HTR-8/SVneo (cell line): ENCODE measurements around the gene NFIB.

ENCODE experiments used
- DNase-seq: peaks from one replicate; pipeline ENCODE4 v3.0.0; 2011; ENCODE audit warnings: low spot score, mixed read lengths; ENCODE audit not compliant: insufficient read length
- FAIRE-seq: peaks from 2 replicates; lab custom pipeline; 2011; peaks lifted over from hg19 to GRCh38; lab: Jason Lieb, UNC

Gene NFIB

DNA sequence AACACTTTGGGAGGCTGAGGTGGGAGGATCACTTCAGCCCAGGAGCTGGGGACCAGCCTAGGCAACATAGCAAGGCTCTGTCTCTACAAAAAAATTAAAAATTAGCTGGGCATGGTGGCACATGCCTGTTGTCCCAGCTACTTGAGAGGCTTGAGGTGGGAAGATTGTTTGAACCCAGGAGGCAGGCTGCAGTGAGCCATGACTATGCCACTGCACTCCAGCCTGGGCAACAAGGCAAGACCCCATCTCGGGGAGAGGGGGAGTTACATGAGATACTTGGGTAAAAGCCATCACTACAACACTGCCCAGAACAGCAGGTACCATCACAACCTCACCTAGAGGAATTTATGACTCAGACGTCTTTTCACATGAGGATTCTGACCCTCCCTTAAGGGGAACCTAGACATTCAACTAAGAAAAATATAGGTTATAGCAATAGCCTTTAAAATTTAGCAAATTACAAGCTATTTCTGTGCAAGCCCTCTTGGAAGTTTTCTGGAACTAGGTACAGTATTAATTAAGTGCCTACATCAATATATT is 143.5 kb downstream of the NFIB start:
- DNase-seq: no peak
- no peak for FAIRE-seq

DNA sequence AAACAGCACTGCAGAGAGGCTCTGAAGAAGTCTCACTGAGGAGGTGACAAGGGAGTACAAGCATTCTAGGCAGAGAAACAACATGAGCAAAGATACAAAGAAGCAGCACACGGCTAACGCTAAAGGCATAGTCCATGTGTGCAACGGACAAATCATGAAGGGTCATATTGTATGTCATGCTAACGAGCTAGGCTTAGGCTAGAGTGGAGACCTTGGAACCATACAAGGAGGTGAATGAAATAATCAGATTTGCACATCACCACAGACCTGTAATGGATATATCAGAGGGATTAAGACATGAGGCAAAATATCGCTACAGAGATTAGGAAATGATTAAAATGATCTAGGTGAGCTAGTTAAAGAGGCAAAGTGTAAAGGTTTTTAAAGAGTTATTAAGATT is 145.6 kb downstream of the NFIB start:
- DNase-seq: no peak
- no peak for FAIRE-seq

DNA sequence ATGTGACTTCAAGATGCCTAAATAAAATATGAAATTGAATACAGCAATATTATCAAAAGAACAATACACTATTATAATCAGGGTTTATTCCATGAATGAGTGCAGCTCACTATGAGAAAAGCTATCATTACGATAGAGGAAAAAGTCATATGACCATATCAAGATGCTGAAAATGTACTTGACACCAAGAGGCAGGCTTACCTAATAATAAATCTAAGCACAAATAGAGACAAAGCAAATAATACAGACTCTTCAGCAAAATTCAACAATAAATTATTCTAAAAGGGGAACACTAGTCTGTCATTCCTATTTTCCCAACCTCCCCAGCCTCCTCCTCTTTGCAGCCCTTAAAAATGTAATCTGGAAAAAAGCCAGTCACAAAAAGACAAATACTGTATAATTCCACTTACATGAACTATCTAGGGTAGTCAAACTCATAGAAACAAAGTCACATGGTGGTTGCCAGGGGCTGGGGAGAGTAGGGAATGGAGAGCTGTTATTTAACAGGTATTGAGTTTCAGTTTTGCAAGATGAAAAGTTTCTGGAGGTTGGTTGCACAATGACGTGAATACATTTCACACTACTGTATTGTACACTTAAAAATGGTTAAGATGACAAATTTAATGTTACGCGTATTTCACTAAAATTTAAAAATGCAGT is 148.4 kb downstream of the NFIB start:
- no peak for DNase-seq
- no peak for FAIRE-seq

DNA sequence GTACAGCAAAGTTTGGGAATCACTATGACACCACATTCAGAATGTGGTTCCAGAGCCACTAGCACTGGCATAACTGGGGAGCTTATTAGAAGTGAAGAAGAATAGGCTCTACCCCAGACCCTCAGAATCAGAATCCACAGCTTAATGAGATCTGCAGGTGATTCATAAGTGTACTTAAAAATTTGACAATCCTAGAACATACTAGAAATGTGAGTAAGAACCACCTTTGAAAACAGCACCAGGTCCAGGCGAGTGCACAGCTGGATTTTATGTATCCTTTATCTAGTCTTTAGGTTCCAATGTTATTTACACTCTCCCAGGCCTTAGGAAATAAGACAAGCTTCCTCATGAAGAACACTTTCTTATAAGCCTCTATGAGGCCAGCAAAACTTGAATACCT is 149.0 kb downstream of the NFIB start:
- DNase-seq (no peak), FAIRE-seq (no peak)

DNA sequence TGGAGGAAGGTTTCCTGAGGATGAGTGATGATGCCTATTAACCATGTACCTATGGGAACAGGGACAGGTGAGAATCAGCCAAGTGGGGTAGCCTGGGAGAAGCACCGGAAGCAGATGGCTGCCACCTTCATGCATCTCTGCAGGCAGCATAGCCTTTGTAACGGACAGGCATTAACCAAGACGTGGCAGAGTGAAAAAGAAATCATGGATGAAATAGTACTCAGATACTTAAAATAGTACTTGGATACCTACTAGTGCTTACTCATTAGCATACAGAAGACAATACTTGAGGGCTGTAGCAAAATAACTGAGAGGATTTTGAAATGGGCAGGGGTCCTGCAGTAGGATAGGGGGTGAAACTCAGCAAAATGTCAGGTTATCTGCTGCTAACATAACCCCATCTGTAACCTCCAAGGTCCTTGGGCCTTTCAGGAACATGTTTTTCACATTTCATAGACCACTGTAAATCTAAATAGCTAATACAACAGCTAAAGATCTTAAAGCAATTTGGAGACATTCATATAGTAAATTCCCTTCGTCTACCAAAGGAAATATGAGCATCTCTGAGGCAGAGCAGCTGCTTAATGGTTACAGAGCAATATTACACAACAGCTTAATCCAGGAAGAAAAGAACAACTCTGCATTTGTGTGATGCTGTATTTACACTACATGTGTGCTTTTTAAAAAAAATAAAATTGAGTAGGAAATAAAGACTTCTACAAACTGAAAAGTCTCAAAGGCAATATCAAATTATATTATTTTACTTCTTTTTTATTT is 154.3 kb downstream of the NFIB start:
- no peak for DNase-seq
- no peak for FAIRE-seq

DNA sequence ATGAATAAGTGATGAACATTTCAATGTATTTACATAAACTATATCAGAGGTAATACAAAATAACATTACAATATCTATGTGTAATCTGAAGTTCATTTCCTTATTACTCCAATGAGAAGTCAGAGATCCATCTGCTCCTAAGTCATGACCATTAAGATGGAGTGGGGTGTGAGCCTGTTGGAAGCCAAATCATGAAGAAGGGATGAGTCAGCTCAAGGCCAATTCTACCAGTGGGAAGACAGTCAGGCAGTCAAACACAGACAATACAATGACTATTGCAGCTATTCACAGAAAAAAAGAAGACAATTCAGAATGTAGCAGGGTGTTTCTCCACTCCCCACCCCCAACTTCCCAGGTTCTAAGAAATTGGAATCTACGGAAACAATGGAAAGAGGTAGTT is 155.0 kb downstream of the NFIB start:
- DNase-seq (no peak), FAIRE-seq (no peak)

DNA sequence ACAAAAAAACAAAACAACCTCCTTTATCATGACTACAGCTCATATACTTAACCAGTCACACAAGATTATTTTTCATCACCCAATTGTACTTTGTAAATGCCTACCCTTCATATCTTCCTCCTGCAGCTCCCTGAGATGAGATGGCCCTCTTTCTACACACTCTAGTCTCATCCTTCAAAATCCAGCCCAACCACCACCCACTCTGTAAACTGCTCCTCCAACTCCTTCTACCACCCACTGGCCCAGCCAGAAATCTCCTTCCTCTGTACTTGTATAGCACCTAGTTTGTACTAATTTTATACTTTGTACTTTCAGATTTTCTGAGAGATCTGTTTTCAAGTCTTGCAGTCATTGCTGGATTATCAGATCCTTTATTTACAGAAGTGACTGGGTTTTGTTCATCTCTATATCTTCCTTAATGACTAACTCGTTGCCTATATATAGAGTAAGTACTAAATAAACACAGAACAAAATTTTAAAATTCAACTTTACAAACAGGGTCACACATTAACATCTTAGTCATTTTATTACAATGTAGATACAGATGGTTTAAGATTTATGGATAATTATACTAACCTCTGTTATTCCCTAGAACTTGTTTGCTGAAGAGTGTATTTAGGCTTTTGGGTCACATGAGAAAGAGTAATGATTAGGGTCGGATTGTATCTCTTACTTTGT is 155.7 kb downstream of the NFIB start:
- no peak for FAIRE-seq
- DNase-seq: no peak

DNA sequence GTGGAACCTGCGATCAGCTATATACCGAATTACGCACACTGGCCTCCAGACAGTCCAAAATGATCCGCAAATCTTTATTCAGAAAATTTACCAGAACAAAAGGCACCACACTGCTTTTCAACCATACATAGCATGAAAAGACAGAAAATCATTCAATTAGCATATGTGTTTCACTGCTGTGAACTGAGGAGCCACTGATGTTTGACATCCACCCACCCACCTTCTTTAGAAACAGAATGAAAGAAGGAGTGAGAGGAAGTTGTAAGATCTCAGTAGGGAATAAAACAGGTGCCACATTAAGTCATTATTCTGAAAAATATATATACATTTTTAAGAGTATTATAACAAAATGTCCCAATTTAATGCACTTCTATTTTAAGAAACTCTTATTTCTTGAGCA is 156.8 kb downstream of the NFIB start:
- FAIRE-seq (no peak), DNase-seq (no peak)

DNA sequence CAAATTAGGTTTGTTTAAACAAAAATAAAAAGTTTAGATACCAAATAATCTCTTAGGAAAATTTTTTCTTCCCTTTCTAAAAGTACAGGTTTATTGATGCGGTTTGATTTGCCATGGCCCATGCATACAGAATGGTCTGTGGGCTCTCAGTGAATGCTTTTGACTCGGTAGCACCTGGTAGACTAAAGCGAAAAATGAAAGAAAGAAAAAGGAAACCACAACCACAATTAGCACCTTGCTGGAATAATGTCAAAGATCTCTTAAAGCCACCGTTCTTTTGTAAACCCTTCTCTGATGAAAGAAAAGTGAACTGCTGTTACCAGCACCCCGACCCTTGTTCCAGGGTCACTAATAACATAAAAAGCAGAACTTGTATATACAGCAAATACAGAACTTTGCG is 157.9 kb downstream of the NFIB start:
- DNase-seq: no peak
- FAIRE-seq: no peak

DNA sequence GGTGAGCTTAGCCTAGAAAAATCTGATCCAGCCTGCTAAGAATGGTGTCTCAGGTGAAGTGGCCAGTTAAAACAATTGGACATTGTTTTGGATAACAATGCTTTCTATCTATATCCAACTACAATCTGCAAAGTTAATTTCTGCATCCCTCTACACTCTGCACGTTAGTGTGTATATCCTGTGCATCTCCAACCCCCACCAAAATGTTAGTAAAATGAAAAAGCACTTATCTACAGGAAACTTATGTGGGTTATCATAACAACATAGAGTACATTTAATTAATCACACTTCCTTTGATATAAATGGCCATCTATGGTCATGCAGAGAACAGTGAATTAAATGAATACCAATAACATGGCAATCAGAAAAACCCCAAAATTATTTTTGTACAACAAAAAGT is 158.7 kb downstream of the NFIB start:
- DNase-seq (no peak), FAIRE-seq (no peak)

DNA sequence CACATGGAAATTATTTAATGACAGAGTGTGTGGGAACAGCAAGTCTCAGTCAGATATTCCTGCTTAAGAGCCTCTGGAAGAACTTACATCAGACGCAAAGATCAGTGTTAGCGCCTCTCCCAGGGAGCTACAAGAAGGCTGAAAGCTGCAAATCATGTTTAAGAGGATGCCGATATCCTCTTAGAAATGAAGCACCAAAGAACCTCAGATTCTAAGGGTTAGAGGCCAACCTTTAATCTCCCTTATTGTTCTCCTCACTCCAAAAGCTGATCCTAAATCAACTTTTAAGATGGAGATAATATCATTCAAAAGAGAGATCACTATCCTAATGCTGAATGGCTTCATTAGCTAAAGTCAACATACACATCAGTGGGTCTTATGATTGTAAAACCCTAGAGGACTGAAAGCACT is 160.6 kb downstream of the NFIB start:
- FAIRE-seq (no peak), DNase-seq (no peak)

DNA sequence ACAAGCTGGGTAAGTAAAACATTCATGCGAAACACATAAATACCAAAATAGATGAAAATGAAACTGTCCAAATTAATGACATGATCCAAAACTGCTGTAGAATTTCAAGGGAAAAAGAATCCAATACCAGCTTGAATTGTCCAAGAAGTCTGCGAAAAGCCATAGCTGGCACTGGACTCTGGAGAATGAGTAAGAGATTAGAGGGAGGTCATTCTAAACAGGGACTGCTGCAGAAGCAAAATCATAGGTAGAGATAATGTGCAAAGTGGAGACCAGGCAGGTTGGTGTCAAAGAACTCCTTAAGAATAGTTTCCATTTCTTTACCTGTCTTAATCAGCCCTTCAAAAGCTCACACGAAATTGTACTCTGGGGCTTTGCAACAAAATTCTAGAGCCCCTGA is 162.5 kb downstream of the NFIB start:
- no peak for DNase-seq
- FAIRE-seq: no peak

DNA sequence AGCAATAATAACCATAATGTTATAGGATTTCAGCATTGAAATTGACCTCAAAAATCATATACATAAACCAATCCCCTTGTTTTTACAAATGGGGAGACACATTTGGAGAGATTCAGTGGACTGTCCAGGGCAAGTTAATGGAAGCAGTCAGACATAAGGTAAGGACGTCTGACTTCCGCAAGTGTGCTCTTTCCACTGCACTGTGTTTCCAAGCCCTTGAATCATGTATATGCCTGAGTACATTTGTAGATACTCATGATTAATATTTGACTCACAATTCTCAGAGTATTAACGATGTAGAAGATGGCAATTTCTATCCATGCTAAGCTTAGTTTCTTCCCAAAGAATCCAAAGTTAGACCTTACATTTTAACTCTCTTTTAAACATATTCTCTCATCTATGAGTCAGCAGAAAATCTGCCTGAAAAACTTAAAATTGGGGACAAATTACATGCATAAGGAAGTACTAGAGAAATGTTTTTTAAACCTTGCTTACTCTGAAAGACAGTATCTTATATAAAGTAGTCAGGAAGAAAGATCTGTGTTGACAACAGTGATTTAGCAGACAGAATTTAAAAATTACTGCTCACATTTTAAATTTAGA is 165.3 kb downstream of the NFIB start:
- DNase-seq: no peak
- no peak for FAIRE-seq

DNA sequence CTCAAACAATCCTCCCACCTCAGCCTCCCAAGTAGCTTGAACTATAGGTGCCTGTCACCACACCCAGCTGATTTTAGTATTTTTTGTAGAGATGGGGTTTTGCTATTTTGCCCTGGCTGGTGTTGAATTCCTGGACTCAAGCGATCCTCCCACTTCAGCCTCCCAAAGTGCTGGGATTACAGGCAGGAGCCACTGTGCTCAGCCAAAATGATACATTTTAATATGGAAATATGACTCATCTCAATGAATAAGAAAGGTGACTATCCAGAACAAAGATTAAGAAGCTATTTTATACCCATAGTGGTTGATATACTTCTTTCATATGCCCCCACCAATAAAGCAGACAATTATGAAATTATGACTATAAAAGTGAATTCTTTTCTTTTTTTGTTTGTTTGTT is 166.2 kb downstream of the NFIB start:
- no peak for FAIRE-seq

DNA sequence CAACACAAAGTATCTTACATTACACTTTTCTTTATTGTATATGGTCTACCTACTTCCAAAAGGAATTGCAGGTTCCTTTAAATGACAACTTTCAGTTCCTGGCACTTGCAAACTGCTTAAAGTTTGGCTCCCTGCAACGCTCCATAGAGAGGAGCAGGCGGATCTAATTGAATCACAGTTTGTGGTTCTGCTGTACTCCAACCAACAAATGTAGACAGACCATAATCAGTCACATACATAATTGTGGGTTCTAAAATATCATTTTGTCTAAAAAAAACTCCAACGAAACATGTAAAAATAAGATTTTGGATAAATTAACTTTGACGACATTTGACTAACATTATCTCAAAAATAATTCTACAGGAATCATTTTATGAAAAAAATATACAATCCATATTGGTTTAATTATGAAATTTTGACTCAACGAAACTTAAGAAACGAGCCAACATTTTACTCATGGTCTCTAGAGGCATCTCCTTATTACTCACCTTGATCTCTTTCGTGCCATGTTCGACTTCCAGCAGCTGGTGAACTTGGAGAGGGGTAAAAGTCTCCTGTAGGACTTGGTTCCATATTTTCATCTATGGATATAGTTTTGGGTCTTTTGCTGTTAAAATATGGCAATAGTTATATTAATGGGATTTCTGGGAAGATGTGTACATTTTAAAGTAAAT is 167.6 kb downstream of the NFIB start:
- FAIRE-seq: no peak
- no peak for DNase-seq

More for the DNA sequence above, 166.2 kb downstream of the NFIB start:
- DNase-seq: no peak

DNA sequence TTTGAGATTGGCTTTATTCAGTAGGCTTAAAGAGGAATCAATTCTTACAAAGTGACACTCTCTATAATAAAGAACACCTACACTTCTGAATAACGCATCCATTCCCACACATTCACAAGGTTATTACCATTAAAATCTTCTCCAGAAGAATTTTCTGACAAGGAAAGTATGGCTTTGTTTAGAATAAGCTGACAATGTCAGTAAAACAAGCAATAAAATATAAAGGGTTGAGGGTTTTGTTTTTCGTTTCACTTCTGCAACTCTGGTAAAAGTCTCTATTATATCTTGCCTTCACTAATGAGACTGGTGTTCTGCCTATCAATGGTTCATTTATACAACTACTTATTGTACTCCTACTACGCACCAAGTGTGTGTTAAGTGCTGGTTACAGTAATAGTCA is 169.7 kb downstream of the NFIB start:
- no peak for FAIRE-seq

DNA sequence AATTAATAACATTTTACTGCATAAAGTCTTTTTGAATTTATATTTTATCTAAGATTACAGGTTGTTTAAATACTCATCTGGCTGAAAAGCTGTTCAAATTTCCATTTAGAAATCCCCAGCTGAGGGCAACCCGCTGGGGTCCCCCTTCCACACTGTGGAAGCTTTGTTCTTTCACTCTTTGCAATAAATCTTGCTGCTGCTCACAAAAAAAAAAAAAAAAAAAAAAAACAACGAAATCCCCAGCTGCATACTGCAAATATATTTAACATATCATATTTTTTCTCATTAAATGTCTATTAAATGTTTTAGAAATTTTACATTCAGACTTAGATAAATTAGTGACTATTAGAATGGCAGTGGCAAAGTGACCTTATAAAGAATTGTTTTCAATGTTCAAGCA is 172.2 kb downstream of the NFIB start:
- DNase-seq (no peak), FAIRE-seq (no peak)

More for the DNA sequence above, 169.7 kb downstream of the NFIB start:
- DNase-seq: no peak

DNA sequence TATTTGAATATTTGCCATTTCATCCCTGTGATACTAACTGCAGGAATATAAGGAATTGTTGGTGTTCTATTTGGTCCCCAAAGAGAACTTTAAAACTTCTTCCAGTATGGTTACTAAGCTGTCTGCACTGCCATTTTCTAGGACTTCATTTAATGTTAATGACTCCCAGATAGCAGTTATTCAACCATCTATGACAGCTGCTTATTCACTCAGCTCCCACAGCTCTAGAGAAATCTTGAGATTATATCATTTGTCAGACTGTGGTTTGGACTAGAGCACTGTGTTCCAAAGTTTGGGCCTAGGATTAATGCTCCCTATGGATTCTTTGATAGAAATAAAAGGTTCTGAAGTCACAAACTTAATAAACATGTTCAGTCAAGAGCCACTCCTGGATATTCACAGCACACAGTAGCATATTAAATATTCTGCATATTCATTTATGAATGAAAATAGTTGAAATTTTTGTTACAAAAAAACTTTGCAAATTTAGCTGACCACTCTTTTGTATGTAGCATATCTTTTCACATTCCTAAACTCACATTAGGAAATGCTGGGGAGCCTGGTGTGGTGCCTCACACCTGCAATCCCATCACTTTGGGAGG is 173.7 kb downstream of the NFIB start:
- FAIRE-seq: no peak
- DNase-seq: no peak

DNA sequence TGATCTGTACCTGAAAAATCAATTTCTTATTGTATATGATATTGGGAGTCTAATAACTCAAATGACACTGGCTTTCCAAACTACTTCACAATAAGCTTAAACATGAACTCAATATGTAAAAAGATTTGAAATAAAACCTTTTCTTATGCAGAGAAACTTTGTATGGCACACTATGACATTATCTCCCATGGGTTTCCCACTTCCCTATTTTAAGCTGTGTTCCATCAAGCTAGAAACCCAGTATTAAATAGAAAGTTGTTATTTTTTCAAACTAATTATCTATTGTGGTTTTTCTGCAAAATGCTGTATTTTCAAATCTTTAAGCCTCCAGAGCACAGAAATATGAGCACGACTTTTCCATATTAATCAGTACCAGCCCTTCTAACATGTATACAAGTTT is 174.7 kb downstream of the NFIB start:
- FAIRE-seq: no peak
- DNase-seq: no peak
